IMR-90 (cell line): Measurements from ENCODE around the gene PRLR. TPM values are rescaled to one million over a fixed set of nuclear protein-coding genes. Genes with fewer than 3 reads are reported as not detected.

ENCODE experiments used
- ATAC-seq: fragments of 200-7000 bp; cut with Tn5 transposase; 2 replicates; pipeline ENCODE4 v1.9.1; 2020; ENCODE audit warnings: low read depth, mild to moderate bottlenecking, moderate library complexity
- BruUV-seq: library from RNA; stranded (reverse); fragments of 400-500 nt; replicated peaks from 2 replicates; lab custom pipeline; 2021; lab: Mats Ljungman, UMichigan
- CTCF ChIA-PET: fragments of 300-600 bp; formaldehyde crosslinking; extraction: SDS; loops from one replicate; lab custom pipeline; 2021; ENCODE audit warnings: antibody characterized with exemption; lab: Yijun Ruan, JAX
- POLR2A ChIA-PET: fragments of 300-600 bp; sonication (Branson Sonifier 250); formaldehyde crosslinking; loops from one replicate; lab custom pipeline; 2022; ENCODE audit warnings: antibody characterized with exemption; ENCODE audit not compliant: unreplicated experiment; lab: Charles Lee
- DNase-seq: peaks from one replicate; pipeline ENCODE4 v3.0.0; 2013
- H2AFZ ChIP-seq: replicated peaks from 2 replicates; pipeline ENCODE3; 2013; ENCODE audit warnings: low read length, mild to moderate bottlenecking; ENCODE audit not compliant: poor library complexity
- H2AK5ac ChIP-seq: 2 replicates; pipeline ENCODE4 v1.6.1; 2013; ENCODE audit warnings: low read depth, low read length, inconsistent platforms
- H2AK9ac ChIP-seq: replicated peaks from 2 replicates; pipeline ENCODE3; 2013; ENCODE audit warnings: mild to moderate bottlenecking, low read depth, low read length, moderate library complexity; ENCODE audit not compliant: poor library complexity
- H2BK120ac ChIP-seq: 2 replicates; pipeline ENCODE4 v1.6.1; 2013; ENCODE audit warnings: low read depth, low read length, inconsistent platforms
- H2BK15ac ChIP-seq: 3 replicates; pipeline ENCODE4 v1.6.1; 2013; ENCODE audit warnings: low read depth, low read length, inconsistent platforms
- H2BK20ac ChIP-seq: 2 replicates; pipeline ENCODE4 v1.6.1; 2013; ENCODE audit warnings: low read depth, mild to moderate bottlenecking, inconsistent platforms, low read length, moderate library complexity
- H2BK5ac ChIP-seq: 2 replicates; pipeline ENCODE4 v1.6.1; 2013; ENCODE audit warnings: mild to moderate bottlenecking, low read depth, low read length, inconsistent platforms; ENCODE audit not compliant: poor library complexity, severe bottlenecking
- H3K14ac ChIP-seq: replicated peaks from 2 replicates; pipeline ENCODE4 v1.6.1; 2013; ENCODE audit warnings: low read depth, low read length, inconsistent platforms
- H3K18ac ChIP-seq: 2 replicates; pipeline ENCODE4 v1.6.1; 2013; ENCODE audit warnings: low read depth, low read length, control low read depth
- H3K23ac ChIP-seq: 2 replicates; pipeline ENCODE4 v1.6.1; 2013; ENCODE audit warnings: low read depth, low read length, inconsistent platforms
- H3K27ac ChIP-seq: 2 replicates; pipeline ENCODE4 v1.5.1; 2013; ENCODE audit warnings: mild to moderate bottlenecking, control low read depth, low read length; ENCODE audit not compliant: insufficient read depth
- H3K27me3 ChIP-seq: 2 replicates; pipeline ENCODE4 v1.6.1; 2013; ENCODE audit warnings: low read length; ENCODE audit not compliant: control insufficient read depth, insufficient read depth
- H3K36me3 ChIP-seq: 2 replicates; pipeline ENCODE4 v1.6.1; 2013; ENCODE audit warnings: low read length, mixed read lengths; ENCODE audit not compliant: control insufficient read depth, insufficient read depth
- H3K4ac ChIP-seq: 2 replicates; pipeline ENCODE4 v1.6.1; 2013; ENCODE audit warnings: low read depth, low read length, inconsistent platforms
- H3K4me1 ChIP-seq: 2 replicates; pipeline ENCODE4 v1.6.1; 2013; ENCODE audit warnings: low read length, mixed read lengths; ENCODE audit not compliant: control insufficient read depth, insufficient read depth
- H3K4me2 ChIP-seq: 2 replicates; pipeline ENCODE4 v1.6.1; 2013; ENCODE audit warnings: low read depth, mild to moderate bottlenecking, control low read depth, low read length, moderate library complexity
- H3K4me3 ChIP-seq: 2 replicates; pipeline ENCODE4 v1.5.1; 2013; ENCODE audit warnings: low read depth, mild to moderate bottlenecking, control low read depth, low read length, moderate library complexity; ENCODE audit not compliant: insufficient read depth
- H3K56ac ChIP-seq: 2 replicates; pipeline ENCODE4 v1.6.1; 2013; ENCODE audit warnings: low read length, inconsistent platforms; ENCODE audit not compliant: insufficient read depth; ENCODE audit errors: extremely low read depth
- H3K79me1 ChIP-seq, 2 experiments: 2 replicates each; pipeline ENCODE4 v1.6.1; 2013; ENCODE audit warnings: low read length in 2 of 2, inconsistent platforms in 1 of 2, low read depth in 1 of 2
- H3K9ac ChIP-seq: 2 replicates; pipeline ENCODE4 v1.6.1; 2013; ENCODE audit warnings: low read depth, low read length, control low read depth
- H3K9me1 ChIP-seq: 2 replicates; pipeline ENCODE4 v1.6.1; 2013; ENCODE audit warnings: low read length, inconsistent platforms; ENCODE audit not compliant: insufficient read depth
- H3K9me3 ChIP-seq: 2 replicates; pipeline ENCODE4 v1.6.1; 2013; ENCODE audit warnings: low read length; ENCODE audit not compliant: control insufficient read depth, insufficient read depth
- H4K20me1 ChIP-seq: 2 replicates; pipeline ENCODE4 v1.6.1; 2013; ENCODE audit warnings: low read length, inconsistent platforms; ENCODE audit not compliant: insufficient read depth
- H4K5ac ChIP-seq: 2 replicates; pipeline ENCODE4 v1.6.1; 2013; ENCODE audit warnings: mild to moderate bottlenecking, low read depth, low read length, control low read depth
- H4K8ac ChIP-seq, 2 experiments: 2 replicates each; pipeline ENCODE4 v1.6.1; 2013; ENCODE audit warnings: low read depth in 2 of 2, low read length in 2 of 2, control low read depth in 1 of 2, inconsistent platforms in 1 of 2
- H4K91ac ChIP-seq: 2 replicates; pipeline ENCODE4 v1.6.1; 2013; ENCODE audit warnings: low read depth, low read length, inconsistent platforms; ENCODE audit not compliant: insufficient read depth
- BHLHE40 ChIP-seq: fragments of 150-350 bp; IDR thresholded peaks from 2 replicates; pipeline ENCODE4 v1.6.1; 2016; ENCODE audit warnings: mild to moderate bottlenecking, low read depth, low read length
- CEBPB ChIP-seq: IDR thresholded peaks from 2 replicates; pipeline ENCODE4 v1.6.1; 2012; ENCODE audit warnings: low read depth, low read length, improper control_type of control experiment
- CTCF ChIP-seq: conservative IDR thresholded peaks from 2 replicates; pipeline ENCODE4 v1.5.1; 2012; ENCODE audit warnings: mild to moderate bottlenecking, low read depth, low read length, improper control_type of control experiment
- ELK1 ChIP-seq: fragments of 150-350 bp; IDR thresholded peaks from 2 replicates; pipeline ENCODE4 v1.6.1; 2016; ENCODE audit warnings: low read depth, mild to moderate bottlenecking, low read length, moderate library complexity, borderline replicate concordance
- FOS ChIP-seq: fragments of 150-350 bp; IDR thresholded peaks from 2 replicates; pipeline ENCODE4 v1.6.1; 2016; ENCODE audit warnings: low read depth, low read length
- MAFK ChIP-seq: IDR thresholded peaks from 2 replicates; pipeline ENCODE4 v1.6.1; 2012; ENCODE audit warnings: low read depth, low read length, improper control_type of control experiment
- MAZ ChIP-seq: IDR thresholded peaks from 2 replicates; pipeline ENCODE4 v1.6.1; 2012; ENCODE audit warnings: low read depth, mild to moderate bottlenecking, low read length, improper control_type of control experiment, moderate library complexity, borderline replicate concordance
- NFE2L2 ChIP-seq: fragments of 150-350 bp; IDR thresholded peaks from 2 replicates; pipeline ENCODE4 v1.6.1; 2016; ENCODE audit warnings: low read depth, mild to moderate bottlenecking, low read length
- POLR2A ChIP-seq: IDR thresholded peaks from 2 replicates; pipeline ENCODE4 v1.6.1; 2012; ENCODE audit warnings: mild to moderate bottlenecking, low read depth, low read length
- RFX5 ChIP-seq: IDR thresholded peaks from 2 replicates; pipeline ENCODE4 v1.8.0; 2012; ENCODE audit warnings: low read depth, mild to moderate bottlenecking, low read length, moderate library complexity
- SMC3 ChIP-seq: fragments of 150-350 bp; IDR thresholded peaks from 2 replicates; pipeline ENCODE4 v1.6.1; 2016; ENCODE audit warnings: low read depth, mild to moderate bottlenecking, antibody characterized with exemption, low read length, moderate library complexity
- WGBS, 2 experiments: methylation state at CpG; one replicate each; pipeline versions ENCODE4 v1.1.5 to v1.1.7; 2013; ENCODE audit warnings: missing lambda C conversion rate in 2 of 2; ENCODE audit not compliant: insufficient read length in 1 of 2; ENCODE audit errors: extremely low coverage in 2 of 2; 5-methylcytosine and 5-hydroxymethylcytosine counted together
- dilution Hi-C: fragments of 300-500 bp; cut with HindIII; formaldehyde crosslinking; loops from one replicate; pipeline ENCODE4 v1.14.3; 2018; ENCODE audit warnings: low sequenced_read_pairs; ENCODE audit not compliant: unreplicated experiment
- in situ Hi-C: fragments of 300-500 bp; cut with MboI; formaldehyde crosslinking; loops from 3 replicates; pipeline ENCODE4 v1.14.3; 2019; ENCODE audit warnings: low sequenced_read_pairs, inconsistent platforms, mixed read lengths
- intact Hi-C: fragments of 100-400 bp; cut with micrococcal nuclease; formaldehyde crosslinking; loops from 2 replicates; pipeline ENCODE4 v1.10.0; 2022
- polyA plus RNA-seq, 3 experiments: library from polyadenylated mRNA; depleted of rRNA; stranded (reverse); fragments of >200 nt; gene quantifications; 2 replicates each; pipeline ENCODE4 v1.2.3, GENCODE V29; 2012; ENCODE audit warnings: low replicate concordance in 1 of 3
- total RNA-seq: library from RNA; depleted of rRNA; stranded (reverse); fragments of >200 nt; gene quantifications from 2 replicates; pipeline ENCODE4 v1.2.3, GENCODE V29; 2012

The PRLR gene
- total and polyA plus RNA-seq, 2 of the 4 experiments (the other 2 are of a cell fraction): 0.24 to 0.54 TPM

- TF ChIP-seq RFX5: no peak
Observed at GRCh38 chr5:35229076-35230037, 930 bp downstream of the PRLR start (continued).

- ATAC-seq (no peak), DNase-seq (no peak)
- Histone ChIP-seq H3K36me3 (no peaks in the 10 kb centered on the region), H3K18ac (no peak overlapping the region), H4K5ac (no peak overlapping the region), H3K9me3 (no peaks in the 10 kb centered on the region), H3K14ac (no peak overlapping the region), H2AK5ac (no peak overlapping the region), H3K4me2 (no peak overlapping the region), H3K4me3 (no peak overlapping the region), H2BK120ac (no peak overlapping the region), H2BK15ac (no peak overlapping the region), H2BK20ac (no peak overlapping the region), H3K9me1 (no peaks in the 10 kb centered on the region), H3K4ac (no peak overlapping the region), H2BK5ac (no peak overlapping the region), H3K79me1 (no peaks in the 10 kb centered on the region), H3K23ac (no peak overlapping the region), H3K27me3 (peaks cover 56% of the 10 kb centered on the region), H4K91ac (no peak overlapping the region), H2AK9ac (no peak overlapping the region), H4K8ac (no peak overlapping the region), H3K27ac (no peak overlapping the region), H4K20me1 (no peaks in the 10 kb centered on the region), H3K9ac (no peak overlapping the region), H3K56ac (no peak overlapping the region), H3K4me1 (no peaks in the 10 kb centered on the region; the same call in 1 of the 2 replicates), H2AFZ (no peak overlapping the region)
- dilution Hi-C loops (no loop called here), in situ Hi-C loops (no loop called here), intact Hi-C loops (no loop called here)
- TF ChIP-seq MAFK (no peak), ELK1 (no peak), MAZ (no peak), CTCF (no peak), FOS (no peak), RFX5 (no peak), CEBPB (no peak), BHLHE40 (no peak), NFE2L2 (no peak), SMC3 (no peak), POLR2A (no peak)
- BruUV-seq: no TSS peak
- WGBS, 2 experiments: no CpG with 5 or more reads among the region's 2 CpGs
- ChIA-PET CTCF (no interaction called here), POLR2A (no interaction called here)
Observed at GRCh38 chr5:35228310-35228709, 2.0 kb downstream of the PRLR start.
